ENCODE results near the gene TRIM32.

TRIM32 gene

GRCh38 chr9:116749176-116749575 lies 62.1 kb downstream of the TRIM32 start:
- DNase-seq (ENCODE audit: low read depth, low spot score) = no peak
- ChIA-PET CTCF (interaction anchor here (4.4 kb wide), 1 partner anchor 13 kb away, joined by 37 read pairs; no protein-coding TSS in a partner anchor), POLR2A (no interaction called here)
- no peak overlapping the region for H3K4me3 ChIP-seq (ENCODE audit: low read depth, low read length)
- TF ChIP-seq, protein P1, sequence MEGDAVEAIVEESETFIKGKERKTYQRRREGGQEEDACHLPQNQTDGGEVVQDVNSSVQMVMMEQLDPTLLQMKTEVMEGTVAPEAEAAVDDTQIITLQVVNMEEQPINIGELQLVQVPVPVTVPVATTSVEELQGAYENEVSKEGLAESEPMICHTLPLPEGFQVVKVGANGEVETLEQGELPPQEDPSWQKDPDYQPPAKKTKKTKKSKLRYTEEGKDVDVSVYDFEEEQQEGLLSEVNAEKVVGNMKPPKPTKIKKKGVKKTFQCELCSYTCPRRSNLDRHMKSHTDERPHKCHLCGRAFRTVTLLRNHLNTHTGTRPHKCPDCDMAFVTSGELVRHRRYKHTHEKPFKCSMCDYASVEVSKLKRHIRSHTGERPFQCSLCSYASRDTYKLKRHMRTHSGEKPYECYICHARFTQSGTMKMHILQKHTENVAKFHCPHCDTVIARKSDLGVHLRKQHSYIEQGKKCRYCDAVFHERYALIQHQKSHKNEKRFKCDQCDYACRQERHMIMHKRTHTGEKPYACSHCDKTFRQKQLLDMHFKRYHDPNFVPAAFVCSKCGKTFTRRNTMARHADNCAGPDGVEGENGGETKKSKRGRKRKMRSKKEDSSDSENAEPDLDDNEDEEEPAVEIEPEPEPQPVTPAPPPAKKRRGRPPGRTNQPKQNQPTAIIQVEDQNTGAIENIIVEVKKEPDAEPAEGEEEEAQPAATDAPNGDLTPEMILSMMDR (IDR thresholded peaks at IDR 0.05; ENCODE audit: insufficient read depth, low read length, missing control alignments) = no peak

GRCh38 chr9:116749772-116750171 lies 62.7 kb downstream of the TRIM32 start:
- TF ChIP-seq, protein P1 (IDR thresholded peaks at IDR 0.05; ENCODE audit: insufficient read depth, low read length, missing control alignments) = no peak
- CTCF ChIA-PET = interaction anchor here (4.4 kb wide), 1 partner anchor 13 kb away, joined by 37 read pairs; no protein-coding TSS in a partner anchor
- H3K4me3 ChIP-seq (ENCODE audit: low read depth, low read length) = no peak overlapping the region
- POLR2A ChIA-PET = no interaction called here
- DNase-seq (ENCODE audit: low read depth, low spot score) = no peak

DNA sequence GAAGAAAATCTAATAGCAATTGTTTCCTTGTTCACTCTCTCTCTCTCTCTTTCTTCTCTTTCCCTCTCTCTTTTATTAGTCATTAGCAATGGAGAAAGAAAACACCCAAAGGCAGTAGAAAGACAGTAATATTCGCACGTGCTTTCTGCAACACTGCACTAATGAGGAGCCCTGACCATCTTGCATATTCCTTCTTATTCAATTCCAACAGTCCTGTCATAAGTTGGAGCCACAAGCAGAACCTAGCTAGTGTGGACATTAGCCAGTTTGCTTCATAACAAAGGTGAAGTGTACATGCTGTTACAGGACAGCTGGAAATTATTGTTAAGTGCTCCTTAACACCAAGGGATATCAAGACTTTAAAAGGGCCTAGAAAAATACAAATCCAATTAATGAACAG lies 63.4 kb downstream of the TRIM32 start:
- POLR2A ChIA-PET = no interaction called here
- TF ChIP-seq, protein P1 (IDR thresholded peaks at IDR 0.05; ENCODE audit: insufficient read depth, low read length, missing control alignments) = no peak
- CTCF ChIA-PET = interaction anchor here (4.4 kb wide), 1 partner anchor 14 kb away, joined by 37 read pairs; no protein-coding TSS in a partner anchor
- no peak overlapping the region for H3K4me3 ChIP-seq (ENCODE audit: low read depth, low read length)
- no peak for DNase-seq (ENCODE audit: low read depth, low spot score)
